HG03575 (cell line): ENCODE measurements around the gene RFTN1.

Experiments
- ATAC-seq: cut with Tn5 transposase; IDR thresholded peaks from one replicate; pipeline ENCODE4 v1.9.1; 2021; ENCODE audit not compliant: unreplicated experiment, insufficient number of reproducible peaks, low FRiP score; ENCODE audit errors: extremely low read depth

The RFTN1 gene

GRCh38 chr3:16377196-16377595, 136.3 kb downstream of the RFTN1 start:
- ATAC-seq, result no peak

DNA sequence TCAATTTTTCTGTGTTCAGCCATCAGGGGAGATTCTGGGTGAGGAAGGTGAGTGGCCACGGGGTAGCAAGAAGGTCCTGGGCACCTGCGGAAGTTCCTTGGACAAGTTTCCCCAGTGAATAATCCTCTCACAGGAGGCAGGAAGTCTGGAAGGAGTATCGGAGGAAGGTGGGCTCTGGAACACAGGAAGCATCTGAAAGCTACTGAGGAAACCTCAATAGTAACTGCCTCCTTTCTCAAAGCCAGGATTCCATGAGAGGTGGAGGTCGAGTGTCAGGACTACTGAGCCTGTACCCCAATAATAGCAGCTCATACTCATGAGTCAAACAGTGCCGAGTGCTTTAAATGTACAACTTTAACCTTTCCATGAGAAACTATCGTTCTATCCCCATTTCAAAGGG, 137.6 kb downstream of the RFTN1 start:
- no peak for ATAC-seq

DNA sequence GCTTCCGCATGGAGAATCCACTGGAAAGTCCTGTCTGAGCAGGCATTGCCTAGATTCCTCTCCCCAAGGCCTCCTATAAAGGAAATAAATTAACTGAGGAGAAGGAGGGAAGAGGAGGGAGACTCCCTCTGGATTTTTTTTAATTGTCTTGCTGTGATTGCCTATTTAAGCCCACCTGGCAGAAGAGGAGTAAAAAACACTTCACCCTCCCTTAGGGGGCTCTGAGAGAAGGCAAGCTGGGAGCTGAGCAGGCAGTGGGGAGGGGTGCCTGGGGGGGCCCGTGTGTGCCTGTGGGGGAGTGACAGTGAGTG, 138.6 kb downstream of the RFTN1 start:
- ATAC-seq, result no peak

DNA sequence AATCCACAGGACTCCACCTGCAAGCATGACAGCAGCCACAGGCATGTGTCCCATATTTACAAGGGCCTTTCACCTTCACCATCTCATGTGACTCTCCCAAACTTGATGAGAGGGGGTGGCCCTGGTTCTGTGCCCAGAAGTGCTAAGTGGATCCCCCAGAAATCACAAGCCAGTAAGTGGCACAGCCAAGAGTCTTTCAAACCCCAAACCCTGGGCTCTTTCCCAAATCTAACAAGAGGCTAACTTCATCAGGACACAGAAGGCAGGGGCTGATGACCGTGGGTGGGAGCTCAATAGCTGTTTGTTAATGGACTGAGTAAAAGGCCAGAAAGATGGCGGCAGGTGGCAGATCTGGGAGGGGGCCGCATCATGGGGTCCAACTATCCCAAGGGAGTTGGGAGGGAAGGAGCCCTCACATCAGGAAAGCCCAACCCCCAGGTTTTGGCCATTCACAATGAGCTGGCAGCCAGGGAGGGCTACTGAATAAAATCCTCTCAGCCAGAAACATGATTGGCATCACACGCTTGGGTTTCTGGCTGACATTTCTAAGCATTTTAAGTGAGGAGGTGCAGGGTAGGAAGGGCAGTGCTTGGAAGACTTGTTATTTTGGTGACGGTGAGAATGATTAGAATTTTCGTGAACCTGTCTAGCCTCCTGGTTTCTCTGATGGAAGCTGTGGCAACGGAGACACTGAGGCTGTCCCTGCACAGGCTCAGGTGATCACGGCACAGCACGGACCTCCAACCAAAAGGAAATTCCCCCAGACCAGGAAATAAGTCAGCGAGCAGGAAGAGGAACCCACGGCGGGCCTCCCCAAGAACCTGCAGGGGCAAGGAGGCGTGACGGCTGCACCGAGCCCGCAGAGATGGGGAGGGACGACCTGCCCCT, 139.2 kb downstream of the RFTN1 start:
- ATAC-seq, result no peak

- ATAC-seq, result no peak
These were observed 140.1 kb downstream of the RFTN1 start for GRCh38 chr3:16373341-16373946.

DNA sequence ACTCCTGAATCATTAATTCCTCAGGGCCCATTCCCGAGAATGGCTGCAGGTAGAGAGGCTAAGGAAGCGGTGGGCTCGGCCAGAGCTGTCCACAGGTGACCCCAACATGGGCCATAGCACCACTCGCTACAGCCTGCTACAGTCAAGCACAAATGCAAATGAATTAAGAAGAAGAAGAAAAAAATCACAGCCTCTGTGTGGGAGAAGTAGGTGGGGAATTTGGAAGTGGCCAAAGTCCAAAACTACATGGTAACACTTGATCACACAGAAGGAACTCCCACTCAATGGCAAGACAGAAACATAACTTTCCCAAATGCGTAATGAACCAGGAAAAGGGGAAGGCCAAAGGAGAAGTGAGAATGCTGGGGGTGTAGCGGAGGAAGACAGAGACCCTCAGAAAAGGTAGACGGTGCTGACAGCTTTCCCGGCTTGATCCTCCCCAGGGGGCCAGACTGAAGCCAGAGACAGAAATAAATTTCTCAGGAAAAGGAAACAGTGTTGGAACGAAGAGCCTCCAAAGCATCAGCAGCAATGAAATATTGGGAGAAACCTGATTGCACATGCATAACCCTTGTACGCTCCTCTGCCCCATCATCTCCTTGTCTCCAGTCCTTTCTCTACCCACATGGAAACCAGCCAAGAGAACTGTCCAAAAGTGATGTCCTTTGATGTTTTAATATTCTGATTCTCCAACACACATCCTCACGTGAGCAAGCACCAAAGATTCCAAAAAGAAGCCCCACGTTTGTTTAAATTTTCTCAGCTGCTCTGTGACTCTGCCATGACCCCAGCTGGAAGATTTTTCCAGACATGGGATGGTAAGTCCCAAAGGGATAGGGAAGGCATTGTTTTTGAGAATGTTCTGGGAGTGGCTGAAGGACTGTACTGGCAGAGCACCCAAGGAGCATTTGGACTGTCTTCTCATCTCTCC, 140.9 kb downstream of the RFTN1 start:
- no peak for ATAC-seq

GRCh38 chr3:16370872-16371740, 142.4 kb downstream of the RFTN1 start:
- ATAC-seq, result no peak

DNA sequence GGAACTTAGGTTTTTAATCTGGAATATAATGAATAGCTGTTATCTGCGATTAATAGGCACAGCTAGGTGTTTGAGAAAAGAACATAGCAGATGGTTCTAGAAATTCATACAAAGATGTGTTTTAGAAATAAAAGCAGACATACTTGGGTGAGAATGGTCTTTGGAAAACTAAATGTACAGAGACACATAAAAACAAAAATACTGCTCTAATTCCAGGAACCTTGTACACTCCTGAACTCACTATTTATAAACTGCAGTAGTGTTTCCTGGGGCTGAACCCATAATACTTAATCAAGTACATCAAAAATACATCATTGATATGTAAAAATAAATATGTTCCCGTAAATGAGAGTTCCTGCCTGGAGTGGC, 143.0 kb downstream of the RFTN1 start:
- ATAC-seq, result no peak

GRCh38 chr3:16369885-16370284, 143.6 kb downstream of the RFTN1 start:
- ATAC-seq, result no peak

GRCh38 chr3:16369276-16369675, 144.2 kb downstream of the RFTN1 start:
- no peak for ATAC-seq

- no peak for ATAC-seq
These were observed 146.9 kb downstream of the RFTN1 start for GRCh38 chr3:16366581-16366980.

DNA sequence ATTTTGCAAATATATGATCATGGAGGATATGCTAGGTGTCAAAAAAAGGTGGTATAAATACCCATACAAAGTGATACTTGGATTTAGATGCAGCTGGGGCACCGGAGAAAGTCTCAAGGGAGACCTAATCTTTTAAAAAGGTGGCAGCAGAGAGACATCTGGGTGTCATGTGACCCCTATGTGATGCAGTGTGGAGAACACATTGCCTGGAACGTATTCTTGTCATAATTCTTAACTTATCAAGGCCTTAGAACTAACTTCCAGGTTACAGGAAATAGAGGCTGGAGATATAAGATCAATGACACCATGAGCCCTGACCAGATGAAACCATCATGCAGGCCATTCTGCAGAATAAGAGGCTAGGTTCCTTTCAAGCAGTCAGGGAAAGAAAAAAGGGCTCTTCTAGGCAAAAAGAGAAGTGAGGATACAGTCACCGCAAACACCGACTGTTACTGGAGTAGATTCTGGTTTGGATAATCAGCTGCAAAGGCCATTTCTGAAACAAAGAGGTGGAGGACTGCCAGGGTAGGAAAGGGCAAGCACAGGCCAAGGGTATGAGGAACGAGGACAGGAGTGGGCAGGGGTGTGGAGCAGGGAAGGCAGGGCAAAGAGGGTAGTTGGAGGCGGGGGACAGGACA, 147.9 kb downstream of the RFTN1 start:
- ATAC-seq, result no peak

DNA sequence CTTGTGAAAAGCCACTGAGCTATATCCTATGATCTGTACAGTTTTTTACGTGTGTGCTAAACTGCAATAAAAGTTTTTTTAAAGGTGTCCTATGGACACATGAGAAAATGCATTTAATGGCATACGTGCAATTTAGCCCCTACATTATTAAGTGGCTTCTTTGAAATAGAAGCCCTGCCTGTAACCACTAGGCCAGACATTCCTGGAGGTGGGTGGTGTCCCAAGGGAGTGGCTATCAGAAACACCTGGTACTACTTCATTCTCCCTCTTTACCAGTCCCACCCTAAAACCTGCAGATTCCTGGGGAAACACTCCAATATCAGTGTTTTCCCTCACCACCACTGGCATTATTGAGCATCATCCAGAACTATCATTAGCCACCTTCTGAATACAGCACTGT, 148.5 kb downstream of the RFTN1 start:
- no peak for ATAC-seq

GRCh38 chr3:16364323-16364722, 149.2 kb downstream of the RFTN1 start:
- no peak for ATAC-seq

- ATAC-seq, result no peak
These were observed 149.9 kb downstream of the RFTN1 start for GRCh38 chr3:16363636-16364035.

GRCh38 chr3:16362770-16363169, 150.7 kb downstream of the RFTN1 start:
- ATAC-seq, result no peak

DNA sequence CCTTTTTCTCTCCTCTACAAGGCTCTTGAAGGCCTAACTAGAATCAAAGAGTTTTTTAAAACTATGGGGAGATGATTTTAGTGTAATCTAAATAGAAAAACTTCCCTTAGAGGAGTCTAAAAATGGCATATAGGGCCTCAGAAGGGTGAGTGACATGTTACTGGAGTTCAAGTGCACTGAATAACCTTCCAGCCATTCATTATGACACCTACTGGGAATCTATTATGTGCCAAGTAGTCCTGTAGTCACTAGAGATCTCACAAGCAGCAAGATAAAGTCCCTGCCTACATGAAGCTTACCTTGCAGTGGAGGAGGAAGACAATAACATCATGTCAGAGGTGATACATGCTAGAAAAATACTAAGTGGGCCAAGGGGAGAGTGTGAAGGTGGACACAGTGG, 152.4 kb downstream of the RFTN1 start:
- no peak for ATAC-seq

- no peak for ATAC-seq
These were observed 154.2 kb downstream of the RFTN1 start for GRCh38 chr3:16359331-16359730.
